ENCODE results near the gene CALY. TPM values are rescaled to one million over a fixed set of nuclear protein-coding genes. Genes with fewer than 3 reads are reported as not detected.

CALY gene
- total and polyA plus RNA-seq, 12 donors, result 0.55 to 30.7 (median 12.4) TPM; not detected in 4

- Histone ChIP-seq H3K27ac (no peak overlapping the region), H3K9me3 (replicated peaks in 1 of 3) (no peaks in the 10 kb centered on the region), H3K36me3 (replicated peaks in 1 of 2) (peaks cover 0 to 73% of the 10 kb centered on the region in 2 donors), H3K4me3 (no peak overlapping the region), H3K27me3 (no peaks in the 10 kb centered on the region), H3K4me1 (replicated peaks in 1 of 2) (no peaks in the 10 kb centered on the region)
- intact Hi-C loops (cut with DNase I), result no loop called here
- no peak for DNase-seq
- WGBS, 4 donors, result 88 to 93% (median 89%) methylated on average over 13 of the region's 13 CpGs
- TF ChIP-seq CTCF (IDR thresholded peaks at IDR 0.05) (no peak), POLR2A (IDR thresholded peaks at IDR 0.05) (no peak)
These were observed 28.9 kb upstream of the CALY start for GRCh38 chr10:133365461-133366129.

- no peak for TF ChIP-seq POLR2A (IDR thresholded peaks at IDR 0.05)
- TF ChIP-seq CTCF (IDR thresholded peaks at IDR 0.05), result no peak
- Histone ChIP-seq H3K4me1 (replicated peaks in 1 of 2) (no peaks in the 10 kb centered on the region), H3K9me3 (replicated peaks in 1 of 3) (no peaks in the 10 kb centered on the region), H3K4me3 (no peak overlapping the region), H3K27ac (no peak overlapping the region), H3K27me3 (no peaks in the 10 kb centered on the region), H3K36me3 (replicated peaks in 1 of 2) (peaks cover 0 to 65% of the 10 kb centered on the region in 2 donors)
- intact Hi-C loops (cut with DNase I), result no loop called here
- 86 to 94% (median 90%) methylated on average over 29 of the region's 29 CpGs for WGBS, 4 donors
- DNase-seq, result no peak
These were observed 28.1 kb upstream of the CALY start for GRCh38 chr10:133364645-133365431.

- H3K4me1 ChIP-seq (replicated peaks in 1 of 2), result no peaks in the 10 kb centered on the region
- intact Hi-C loops (cut with DNase I), result no loop called here
- peaks cover 0 to 46% of the 10 kb centered on the region in 2 donors for H3K36me3 ChIP-seq (replicated peaks in 1 of 2)
- H3K27ac ChIP-seq, result no peak overlapping the region
- DNase-seq, result no peak
- 92 to 98% (median 94%) methylated on average over 6 to 13 of the region's 13 CpGs for WGBS, 4 donors
- H3K27me3 ChIP-seq, result no peaks in the 10 kb centered on the region
- H3K4me3 ChIP-seq, result no peak overlapping the region
- TF ChIP-seq CTCF (IDR thresholded peaks at IDR 0.05) (no peak), POLR2A (IDR thresholded peaks at IDR 0.05) (no peak)
- no peaks in the 10 kb centered on the region for H3K9me3 ChIP-seq (replicated peaks in 1 of 3)
These were observed 26.1 kb upstream of the CALY start for GRCh38 chr10:133362846-133363245.

- TF ChIP-seq CTCF (IDR thresholded peaks at IDR 0.05) (no peak), POLR2A (IDR thresholded peaks at IDR 0.05) (no peak)
These were observed 25.2 kb upstream of the CALY start for GRCh38 chr10:133361773-133362441.

More at GRCh38 chr10:133361773-133362441, 25.2 kb upstream of the CALY start:
- Histone ChIP-seq H3K27ac (no peak overlapping the region), H3K9me3 (replicated peaks in 1 of 3) (no peaks in the 10 kb centered on the region), H3K27me3 (no peaks in the 10 kb centered on the region), H3K4me1 (replicated peaks in 1 of 2) (peaks cover 6 to 8% of the 10 kb centered on the region in 2 donors), H3K4me3 (no peak overlapping the region), H3K36me3 (replicated peaks in 1 of 2) (peaks cover 0 to 45% of the 10 kb centered on the region in 2 donors)
- 81 to 84% (median 82%) methylated on average over 18 of the region's 18 CpGs for whole genome bisulfite sequencing, 4 donors
- DNase-seq, result no peak
- intact Hi-C loops (cut with DNase I), result no loop called here
